ENCODE measurements around the gene TMED9. TPM values are rescaled to one million over a fixed set of nuclear protein-coding genes. Genes with fewer than 3 reads are reported as not detected.

The TMED9 gene
- total RNA-seq, 1 donor from 2014 or later, result 290 TPM

DNA sequence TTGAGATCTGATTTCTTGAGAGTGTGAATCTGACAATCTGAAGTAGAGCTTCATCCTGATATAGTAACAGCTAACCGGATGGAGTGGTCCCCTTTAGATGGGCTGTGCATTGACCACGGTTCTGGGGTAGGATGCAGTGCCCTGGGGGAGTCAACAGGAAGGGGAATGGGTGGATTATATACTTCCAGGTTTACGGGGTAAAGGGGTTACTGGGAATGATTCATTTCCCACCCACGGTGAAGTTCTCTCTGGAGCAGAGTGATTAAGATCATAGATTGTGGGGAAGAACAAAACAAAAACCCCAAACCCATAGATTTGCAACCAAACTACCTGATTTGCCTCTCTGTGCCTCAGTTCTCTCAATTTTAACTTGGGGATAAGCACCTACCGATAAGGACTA, 6.5 kb downstream of the TMED9 start:
- no peak for DNase-seq (ENCODE audit: low spot score)
- TF ChIP-seq, protein P1, sequence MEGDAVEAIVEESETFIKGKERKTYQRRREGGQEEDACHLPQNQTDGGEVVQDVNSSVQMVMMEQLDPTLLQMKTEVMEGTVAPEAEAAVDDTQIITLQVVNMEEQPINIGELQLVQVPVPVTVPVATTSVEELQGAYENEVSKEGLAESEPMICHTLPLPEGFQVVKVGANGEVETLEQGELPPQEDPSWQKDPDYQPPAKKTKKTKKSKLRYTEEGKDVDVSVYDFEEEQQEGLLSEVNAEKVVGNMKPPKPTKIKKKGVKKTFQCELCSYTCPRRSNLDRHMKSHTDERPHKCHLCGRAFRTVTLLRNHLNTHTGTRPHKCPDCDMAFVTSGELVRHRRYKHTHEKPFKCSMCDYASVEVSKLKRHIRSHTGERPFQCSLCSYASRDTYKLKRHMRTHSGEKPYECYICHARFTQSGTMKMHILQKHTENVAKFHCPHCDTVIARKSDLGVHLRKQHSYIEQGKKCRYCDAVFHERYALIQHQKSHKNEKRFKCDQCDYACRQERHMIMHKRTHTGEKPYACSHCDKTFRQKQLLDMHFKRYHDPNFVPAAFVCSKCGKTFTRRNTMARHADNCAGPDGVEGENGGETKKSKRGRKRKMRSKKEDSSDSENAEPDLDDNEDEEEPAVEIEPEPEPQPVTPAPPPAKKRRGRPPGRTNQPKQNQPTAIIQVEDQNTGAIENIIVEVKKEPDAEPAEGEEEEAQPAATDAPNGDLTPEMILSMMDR (IDR thresholded peaks at IDR 0.05), result no peak
- Mint-ChIP-seq H3K4me1 (ENCODE audit: low read depth) (peaks cover 44% of the 10 kb centered on the region), H3K4me3 (ENCODE audit: unreplicated experiment) (no peak overlapping the region), H3K27me3 (ENCODE audit: low read depth) (no peaks in the 10 kb centered on the region), H3K27ac (ENCODE audit: unreplicated experiment) (peak overlapping the region; percentile 86), H3K9me3 (ENCODE audit: low read depth) (no peaks in the 10 kb centered on the region), H3K36me3 (ENCODE audit: low read depth) (peaks cover 19% of the 10 kb centered on the region)

DNA sequence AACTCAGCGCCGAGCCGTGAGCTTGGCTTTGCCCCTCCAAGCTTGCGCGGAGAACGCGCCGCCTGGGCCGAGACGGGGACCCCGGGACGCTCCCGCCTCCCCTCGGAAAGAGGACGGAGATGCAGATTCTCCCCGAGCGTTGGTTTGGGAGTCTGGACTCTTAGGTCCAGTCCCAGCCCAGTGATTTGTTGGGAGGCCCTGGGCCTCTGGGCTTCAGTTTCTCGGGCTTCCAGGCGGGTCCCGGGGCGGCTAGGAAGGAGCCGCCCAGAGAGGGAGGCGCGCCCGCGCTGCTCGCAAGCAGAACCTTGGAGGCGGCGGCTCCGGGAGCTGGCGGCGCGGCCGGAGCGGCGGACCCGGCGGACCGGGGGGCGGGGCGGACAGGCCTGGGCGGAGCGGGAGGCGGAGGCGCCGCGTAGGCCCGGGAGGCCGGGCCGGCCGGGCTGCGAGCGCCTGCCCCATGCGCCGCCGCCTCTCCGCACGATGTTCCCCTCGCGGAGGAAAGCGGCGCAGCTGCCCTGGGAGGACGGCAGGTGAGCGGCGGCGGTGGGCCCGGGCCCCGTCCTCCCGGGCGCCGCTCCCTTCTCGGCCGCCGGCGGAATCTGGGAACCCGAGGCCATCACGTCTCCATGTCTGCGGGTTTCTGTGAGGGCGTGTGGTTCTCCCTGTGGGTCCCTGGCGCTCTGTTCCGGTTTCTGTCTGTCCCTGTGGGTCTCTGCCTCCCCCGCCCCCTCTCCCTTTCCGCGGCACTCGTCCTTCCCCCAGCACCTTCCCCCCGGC, 7.9 kb downstream of the TMED9 start, which contains the start of gene B4GALT7:
B4GALT7 (plus strand) TSS at position 402 of the 777 bp plus-strand sequence; CDS start at position 481, 79 bp downstream.
- H3K27me3 Mint-ChIP-seq (ENCODE audit: low read depth), result no peaks in the 10 kb centered on the region
- DNase-seq (ENCODE audit: low spot score), result peak; percentile 96

DNA sequence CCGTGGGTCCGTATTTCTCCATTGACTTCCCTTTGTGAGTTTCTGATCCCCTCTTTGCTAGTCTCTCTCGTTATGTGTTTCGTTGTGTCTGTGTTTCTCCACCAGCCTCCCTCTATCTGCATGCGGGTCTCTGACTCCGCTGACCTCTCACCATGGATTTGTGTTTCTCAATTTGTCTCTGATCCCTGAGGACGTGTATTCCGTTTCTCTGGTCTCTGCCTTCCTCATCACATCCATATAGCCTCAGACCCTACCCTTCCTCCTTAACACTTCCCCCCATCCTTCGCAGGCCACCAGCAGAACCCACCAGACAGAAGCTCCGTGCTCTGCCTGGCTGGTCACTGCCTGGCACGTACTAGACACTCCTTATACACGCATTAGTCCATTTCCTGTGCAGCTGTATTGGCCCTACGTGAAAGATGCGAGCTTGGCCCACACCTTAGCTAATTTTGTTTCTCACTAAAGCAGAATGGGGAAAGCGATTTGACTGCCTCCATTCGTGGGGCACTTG, 8.6 kb downstream of the TMED9 start:
- no peaks in the 10 kb centered on the region for H3K9me3 Mint-ChIP-seq (ENCODE audit: low read depth)
- TF ChIP-seq, protein P1 (IDR thresholded peaks at IDR 0.05), result no peak
- H3K4me1 Mint-ChIP-seq (ENCODE audit: low read depth), result peaks cover 33% of the 10 kb centered on the region
- H3K36me3 Mint-ChIP-seq (ENCODE audit: low read depth), result peaks cover 9% of the 10 kb centered on the region
- peak overlapping the region; percentile 94 for H3K27ac Mint-ChIP-seq (ENCODE audit: unreplicated experiment)
- DNase-seq (ENCODE audit: low spot score), result no peak
- peak overlapping the region; percentile 96 for H3K4me3 Mint-ChIP-seq (ENCODE audit: unreplicated experiment)
- H3K27me3 Mint-ChIP-seq (ENCODE audit: low read depth), result no peaks in the 10 kb centered on the region

More for the DNA sequence above, 7.9 kb downstream of the TMED9 start, which contains the start of gene B4GALT7:
- Mint-ChIP-seq H3K36me3 (ENCODE audit: low read depth) (peaks cover 11% of the 10 kb centered on the region), H3K4me1 (ENCODE audit: low read depth) (peaks cover 35% of the 10 kb centered on the region), H3K27ac (ENCODE audit: unreplicated experiment) (peak within 1 kb of the TSS; percentile 94), H3K9me3 (ENCODE audit: low read depth) (no peaks in the 10 kb centered on the region), H3K4me3 (ENCODE audit: unreplicated experiment) (peak within 1 kb of the TSS; percentile 96)
- TF ChIP-seq, protein P1 (IDR thresholded peaks at IDR 0.05), result peak; percentile 33

DNA sequence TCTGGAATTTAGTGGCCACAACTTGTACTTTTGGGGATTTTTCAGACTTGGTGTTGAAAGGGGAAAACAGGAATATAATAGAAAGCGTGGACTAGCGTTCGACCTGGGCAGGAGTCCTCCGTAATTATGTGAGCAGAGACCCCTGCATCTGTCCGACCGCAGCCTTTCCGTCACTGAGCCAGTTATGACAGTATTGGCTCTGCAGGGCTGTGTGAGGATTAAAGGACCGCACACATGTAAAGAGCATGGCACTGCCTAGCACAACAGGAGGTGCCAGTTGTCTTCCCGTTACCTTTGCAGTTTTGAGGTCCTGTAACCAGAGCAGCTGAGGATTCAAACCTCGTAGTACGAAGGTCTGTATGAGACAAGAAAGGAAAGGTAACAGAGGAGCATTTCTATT, 9.1 kb downstream of the TMED9 start:
- TF ChIP-seq, protein P1 (IDR thresholded peaks at IDR 0.05), result no peak
- H3K27ac Mint-ChIP-seq (ENCODE audit: unreplicated experiment), result peak overlapping the region; percentile 94
- no peaks in the 10 kb centered on the region for H3K9me3 Mint-ChIP-seq (ENCODE audit: low read depth)
- peaks cover 7% of the 10 kb centered on the region for H3K36me3 Mint-ChIP-seq (ENCODE audit: low read depth)
- no peaks in the 10 kb centered on the region for H3K27me3 Mint-ChIP-seq (ENCODE audit: low read depth)
- no peak for DNase-seq (ENCODE audit: low spot score)
- H3K4me3 Mint-ChIP-seq (ENCODE audit: unreplicated experiment), result peak overlapping the region; percentile 96
- peaks cover 27% of the 10 kb centered on the region for H3K4me1 Mint-ChIP-seq (ENCODE audit: low read depth)

DNA sequence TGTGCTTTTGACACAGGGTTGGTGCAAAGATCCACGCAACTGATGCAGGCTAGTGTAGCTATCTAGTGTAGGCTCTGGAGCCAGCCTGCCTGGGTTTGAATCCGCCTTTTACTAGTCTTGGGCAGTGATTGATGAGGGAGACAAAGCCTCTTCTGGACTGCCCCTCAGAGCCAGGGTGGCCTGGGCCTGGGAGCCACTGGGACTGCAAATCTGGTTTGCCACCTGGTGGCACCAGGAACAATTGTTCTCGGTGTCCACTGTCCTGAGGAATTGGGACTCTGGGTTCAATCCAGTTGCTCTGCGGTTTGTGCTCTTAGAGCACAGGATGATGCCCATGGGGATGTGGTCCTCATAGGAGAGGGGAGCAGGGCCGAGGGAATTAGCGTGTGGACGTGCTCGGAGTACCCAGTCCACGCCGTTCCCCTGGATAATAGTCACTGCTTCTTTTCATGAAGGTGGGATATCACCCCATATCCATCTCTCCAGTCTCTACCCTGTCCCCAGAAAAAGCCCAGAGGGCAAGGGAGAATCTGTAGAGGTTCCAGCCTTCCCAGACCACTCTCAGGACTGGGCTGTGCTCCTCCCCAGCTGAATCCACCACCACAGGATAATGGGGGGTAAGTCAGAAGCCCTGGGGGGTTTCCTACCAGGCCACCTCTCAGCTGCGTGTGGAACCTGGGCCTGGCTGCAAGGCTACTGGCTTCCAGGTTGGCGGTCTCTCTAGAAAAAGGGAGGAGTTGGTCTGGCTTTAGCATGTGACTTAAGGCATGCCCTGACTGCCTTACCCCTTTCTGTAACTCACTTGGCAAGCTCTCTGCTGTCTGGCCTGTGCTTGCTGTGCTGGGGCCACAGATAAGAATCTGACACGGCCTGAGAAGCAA, 9.8 kb downstream of the TMED9 start:
- TF ChIP-seq, protein P1 (IDR thresholded peaks at IDR 0.05), result peak; percentile 36
- no peaks in the 10 kb centered on the region for H3K9me3 Mint-ChIP-seq (ENCODE audit: low read depth)
- H3K27me3 Mint-ChIP-seq (ENCODE audit: low read depth), result no peaks in the 10 kb centered on the region
- peak overlapping the region; percentile 16 for H3K4me3 Mint-ChIP-seq (ENCODE audit: unreplicated experiment)
- peaks cover 29% of the 10 kb centered on the region for H3K4me1 Mint-ChIP-seq (ENCODE audit: low read depth)
- peak overlapping the region; percentile 18 for H3K27ac Mint-ChIP-seq (ENCODE audit: unreplicated experiment)
- no peak for DNase-seq (ENCODE audit: low spot score)
- H3K36me3 Mint-ChIP-seq (ENCODE audit: low read depth), result peaks cover 3% of the 10 kb centered on the region

Data from chondrocyte (in vitro differentiated cells).